Mucosa of gallbladder (tissue), 1 donor: ENCODE measurements around the gene ITIH1. TPM values are rescaled to one million over a fixed set of nuclear protein-coding genes. Genes with fewer than 3 reads are reported as not detected.
"Not testable (repeated sequence)": the region's sequence is repeated elsewhere in the genome, so short reads cannot be mapped to it uniquely, and the experiment has no call there.

Source experiments
- DNase-seq: peaks from one replicate; pipeline ENCODE4 v3.0.0-alpha.2; 2020; ENCODE audit warnings: low spot score
- total RNA-seq: library from RNA; stranded (reverse); gene quantifications from one replicate; pipeline ENCODE4 v1.2.1, GENCODE V29; 2021
- donor health status: DM: no; HTN: no; CAD: no.

Gene ITIH1
- total RNA-seq, 1 donor from 2014 or later: 4.8 TPM

GRCh38 chr3:52774901-52775864 lies 2.2 kb upstream of the ITIH1 start:
- peak; percentile 81 for DNase-seq

GRCh38 chr3:52775877-52776276 lies 1.5 kb upstream of the ITIH1 start:
- no peak for DNase-seq

- not testable (repeated sequence) for DNase-seq
Observed at GRCh38 chr3:52776486-52776885, 913 bp upstream of the ITIH1 start.

GRCh38 chr3:52777959-52778805 lies 783 bp downstream of the ITIH1 start:
- DNase-seq: no peak

GRCh38 chr3:52779011-52779836 lies 1.8 kb downstream of the ITIH1 start:
- no peak for DNase-seq

- DNase-seq: no peak
Observed at GRCh38 chr3:52779837-52780585, 2.6 kb downstream of the ITIH1 start.

GRCh38 chr3:52781741-52782140 lies 4.3 kb downstream of the ITIH1 start:
- no peak for DNase-seq

GRCh38 chr3:52782412-52783210 lies 5.2 kb downstream of the ITIH1 start:
- DNase-seq: no peak

GRCh38 chr3:52783211-52783555 lies 5.8 kb downstream of the ITIH1 start:
- DNase-seq: no peak

GRCh38 chr3:52784021-52784621 lies 6.7 kb downstream of the ITIH1 start:
- no peak for DNase-seq

- no peak for DNase-seq
Observed at GRCh38 chr3:52784931-52785590, 7.7 kb downstream of the ITIH1 start.

- DNase-seq: no peak
Observed at GRCh38 chr3:52786330-52787215, 9.2 kb downstream of the ITIH1 start.

GRCh38 chr3:52787246-52787645 lies 9.8 kb downstream of the ITIH1 start:
- DNase-seq: no peak

- no peak for DNase-seq
Observed at GRCh38 chr3:52787672-52788625, 10.6 kb downstream of the ITIH1 start.

- no peak for DNase-seq
Observed at GRCh38 chr3:52788890-52789745, 11.7 kb downstream of the ITIH1 start.

- DNase-seq: no peak
Observed at GRCh38 chr3:52789746-52790040, 12.3 kb downstream of the ITIH1 start.
